ENCODE data around the gene GRID2. TPM values are rescaled to one million over a fixed set of nuclear protein-coding genes. Genes with fewer than 3 reads are reported as not detected.

The GRID2 gene
- total and polyA plus RNA-seq, 4 donors, result under 0.01 to 0.02 TPM; not detected in 2

DNA sequence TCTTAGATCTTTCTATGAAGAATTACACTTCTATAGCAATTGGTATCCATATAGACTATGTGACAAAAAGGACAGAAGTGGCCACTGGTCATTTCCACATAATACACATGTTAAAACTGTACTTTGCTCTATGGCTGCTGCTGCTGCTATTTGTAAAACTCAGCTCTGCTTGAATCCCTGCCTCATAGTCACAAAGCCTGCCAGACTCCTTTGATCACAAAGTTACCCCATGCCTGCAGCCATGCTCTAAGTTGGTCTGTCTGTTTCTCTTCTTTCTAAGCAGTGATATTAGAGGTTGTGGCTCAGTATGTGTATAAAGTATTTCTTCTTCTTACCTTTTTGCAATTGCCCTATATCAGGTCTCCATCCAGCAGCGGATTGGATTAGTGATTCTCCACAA, 210.9 kb downstream of the GRID2 start:
- no peak overlapping the region for H3K4me3 ChIP-seq (ENCODE audit: low read depth in 1 of 3, low read length in 3 of 3)
- 79% methylated on average over 1 of the region's 1 CpG for WGBS
- no peaks in the 10 kb centered on the region for H3K36me3 ChIP-seq (ENCODE audit: control insufficient read depth in 4 of 4, insufficient read depth in 3 of 4, low read depth in 1 of 4, low read length in 3 of 4)
- H3K9ac ChIP-seq (ENCODE audit: low read depth in 1 of 2, low read length in 2 of 2), result no peak overlapping the region
- no peaks in the 10 kb centered on the region for H3K9me3 ChIP-seq (ENCODE audit: control insufficient read depth in 4 of 4, low read length in 3 of 4)
- TF ChIP-seq HNF4G (IDR thresholded peaks at IDR 0.05) (no peak), SP1 (IDR thresholded peaks at IDR 0.05) (no peak), TAF1 (conservative IDR thresholded peaks at IDR 0.05) (no peak), JUND (IDR thresholded peaks at IDR 0.05) (no peak), HNF4A (conservative IDR thresholded peaks at IDR 0.05) (no peak)
- TF ChIP-seq, protein P1, sequence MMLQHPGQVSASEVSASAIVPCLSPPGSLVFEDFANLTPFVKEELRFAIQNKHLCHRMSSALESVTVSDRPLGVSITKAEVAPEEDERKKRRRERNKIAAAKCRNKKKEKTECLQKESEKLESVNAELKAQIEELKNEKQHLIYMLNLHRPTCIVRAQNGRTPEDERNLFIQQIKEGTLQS (IDR thresholded peaks at IDR 0.05), result no peak
- TF ChIP-seq, protein P2, sequence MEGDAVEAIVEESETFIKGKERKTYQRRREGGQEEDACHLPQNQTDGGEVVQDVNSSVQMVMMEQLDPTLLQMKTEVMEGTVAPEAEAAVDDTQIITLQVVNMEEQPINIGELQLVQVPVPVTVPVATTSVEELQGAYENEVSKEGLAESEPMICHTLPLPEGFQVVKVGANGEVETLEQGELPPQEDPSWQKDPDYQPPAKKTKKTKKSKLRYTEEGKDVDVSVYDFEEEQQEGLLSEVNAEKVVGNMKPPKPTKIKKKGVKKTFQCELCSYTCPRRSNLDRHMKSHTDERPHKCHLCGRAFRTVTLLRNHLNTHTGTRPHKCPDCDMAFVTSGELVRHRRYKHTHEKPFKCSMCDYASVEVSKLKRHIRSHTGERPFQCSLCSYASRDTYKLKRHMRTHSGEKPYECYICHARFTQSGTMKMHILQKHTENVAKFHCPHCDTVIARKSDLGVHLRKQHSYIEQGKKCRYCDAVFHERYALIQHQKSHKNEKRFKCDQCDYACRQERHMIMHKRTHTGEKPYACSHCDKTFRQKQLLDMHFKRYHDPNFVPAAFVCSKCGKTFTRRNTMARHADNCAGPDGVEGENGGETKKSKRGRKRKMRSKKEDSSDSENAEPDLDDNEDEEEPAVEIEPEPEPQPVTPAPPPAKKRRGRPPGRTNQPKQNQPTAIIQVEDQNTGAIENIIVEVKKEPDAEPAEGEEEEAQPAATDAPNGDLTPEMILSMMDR (IDR thresholded peaks at IDR 0.05; ENCODE audit: low read depth, low read length, missing input control), result no peak
- TF ChIP-seq, protein P3, sequence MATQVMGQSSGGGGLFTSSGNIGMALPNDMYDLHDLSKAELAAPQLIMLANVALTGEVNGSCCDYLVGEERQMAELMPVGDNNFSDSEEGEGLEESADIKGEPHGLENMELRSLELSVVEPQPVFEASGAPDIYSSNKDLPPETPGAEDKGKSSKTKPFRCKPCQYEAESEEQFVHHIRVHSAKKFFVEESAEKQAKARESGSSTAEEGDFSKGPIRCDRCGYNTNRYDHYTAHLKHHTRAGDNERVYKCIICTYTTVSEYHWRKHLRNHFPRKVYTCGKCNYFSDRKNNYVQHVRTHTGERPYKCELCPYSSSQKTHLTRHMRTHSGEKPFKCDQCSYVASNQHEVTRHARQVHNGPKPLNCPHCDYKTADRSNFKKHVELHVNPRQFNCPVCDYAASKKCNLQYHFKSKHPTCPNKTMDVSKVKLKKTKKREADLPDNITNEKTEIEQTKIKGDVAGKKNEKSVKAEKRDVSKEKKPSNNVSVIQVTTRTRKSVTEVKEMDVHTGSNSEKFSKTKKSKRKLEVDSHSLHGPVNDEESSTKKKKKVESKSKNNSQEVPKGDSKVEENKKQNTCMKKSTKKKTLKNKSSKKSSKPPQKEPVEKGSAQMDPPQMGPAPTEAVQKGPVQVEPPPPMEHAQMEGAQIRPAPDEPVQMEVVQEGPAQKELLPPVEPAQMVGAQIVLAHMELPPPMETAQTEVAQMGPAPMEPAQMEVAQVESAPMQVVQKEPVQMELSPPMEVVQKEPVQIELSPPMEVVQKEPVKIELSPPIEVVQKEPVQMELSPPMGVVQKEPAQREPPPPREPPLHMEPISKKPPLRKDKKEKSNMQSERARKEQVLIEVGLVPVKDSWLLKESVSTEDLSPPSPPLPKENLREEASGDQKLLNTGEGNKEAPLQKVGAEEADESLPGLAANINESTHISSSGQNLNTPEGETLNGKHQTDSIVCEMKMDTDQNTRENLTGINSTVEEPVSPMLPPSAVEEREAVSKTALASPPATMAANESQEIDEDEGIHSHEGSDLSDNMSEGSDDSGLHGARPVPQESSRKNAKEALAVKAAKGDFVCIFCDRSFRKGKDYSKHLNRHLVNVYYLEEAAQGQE (IDR thresholded peaks at IDR 0.05), result no peak
- TF ChIP-seq, protein P4, sequence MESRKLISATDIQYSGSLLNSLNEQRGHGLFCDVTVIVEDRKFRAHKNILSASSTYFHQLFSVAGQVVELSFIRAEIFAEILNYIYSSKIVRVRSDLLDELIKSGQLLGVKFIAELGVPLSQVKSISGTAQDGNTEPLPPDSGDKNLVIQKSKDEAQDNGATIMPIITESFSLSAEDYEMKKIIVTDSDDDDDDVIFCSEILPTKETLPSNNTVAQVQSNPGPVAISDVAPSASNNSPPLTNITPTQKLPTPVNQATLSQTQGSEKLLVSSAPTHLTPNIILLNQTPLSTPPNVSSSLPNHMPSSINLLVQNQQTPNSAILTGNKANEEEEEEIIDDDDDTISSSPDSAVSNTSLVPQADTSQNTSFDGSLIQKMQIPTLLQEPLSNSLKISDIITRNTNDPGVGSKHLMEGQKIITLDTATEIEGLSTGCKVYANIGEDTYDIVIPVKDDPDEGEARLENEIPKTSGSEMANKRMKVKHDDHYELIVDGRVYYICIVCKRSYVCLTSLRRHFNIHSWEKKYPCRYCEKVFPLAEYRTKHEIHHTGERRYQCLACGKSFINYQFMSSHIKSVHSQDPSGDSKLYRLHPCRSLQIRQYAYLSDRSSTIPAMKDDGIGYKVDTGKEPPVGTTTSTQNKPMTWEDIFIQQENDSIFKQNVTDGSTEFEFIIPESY (IDR thresholded peaks at IDR 0.05), result no peak
- H3K27me3 ChIP-seq (ENCODE audit: control insufficient read depth in 4 of 4, insufficient read depth in 4 of 4, low read length in 3 of 4), result no peaks in the 10 kb centered on the region
- no peak overlapping the region for H3K27ac ChIP-seq (ENCODE audit: low read depth in 1 of 2, low read length in 2 of 2)
- H3K4me1 ChIP-seq (ENCODE audit: control insufficient read depth in 4 of 4, insufficient read depth in 4 of 4, low read length in 3 of 4), result no peaks in the 10 kb centered on the region
- no peak for DNase-seq (ENCODE audit: low spot score)

DNA sequence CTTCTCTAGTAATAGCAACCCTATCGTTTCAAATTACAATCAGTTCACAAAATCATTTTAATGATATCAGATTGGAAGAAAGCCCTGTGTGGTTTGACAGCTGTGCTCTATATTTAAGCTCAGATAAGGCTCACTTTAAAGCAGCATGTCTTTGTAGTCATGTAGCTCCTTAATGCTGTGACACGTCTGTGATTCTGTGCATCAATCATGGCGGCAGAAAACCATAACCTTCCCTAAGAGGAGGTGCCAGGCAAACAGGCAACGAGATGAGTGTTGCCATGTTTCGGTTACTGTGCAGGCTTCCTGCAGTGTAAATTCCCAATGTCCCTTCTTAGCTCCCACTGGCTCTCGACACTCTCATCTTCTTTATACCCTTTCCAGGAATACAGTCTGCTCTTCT, 212.7 kb downstream of the GRID2 start:
- H3K9me3 ChIP-seq (ENCODE audit: control insufficient read depth in 4 of 4, low read length in 3 of 4), result no peaks in the 10 kb centered on the region
- H3K27me3 ChIP-seq (ENCODE audit: control insufficient read depth in 4 of 4, insufficient read depth in 4 of 4, low read length in 3 of 4), result no peaks in the 10 kb centered on the region
- H3K27ac ChIP-seq (ENCODE audit: low read depth in 1 of 2, low read length in 2 of 2), result no peak overlapping the region
- no peak for DNase-seq (ENCODE audit: low spot score)
- 80% methylated on average over 6 of the region's 6 CpGs for WGBS
- TF ChIP-seq RXRA (IDR thresholded peaks at IDR 0.05) (no peak), YY1 (IDR thresholded peaks at IDR 0.05) (no peak), GABPA (IDR thresholded peaks at IDR 0.05 in 1 of 2, conservative IDR thresholded peaks at IDR 0.05 in 1 of 2) (no peak), JUND (IDR thresholded peaks at IDR 0.05) (no peak), HNF4G (IDR thresholded peaks at IDR 0.05) (no peak), FOXA1 (IDR thresholded peaks at IDR 0.05) (no peak), TAF1 (conservative IDR thresholded peaks at IDR 0.05) (no peak)
- TF ChIP-seq, protein P1 (IDR thresholded peaks at IDR 0.05), result no peak
- TF ChIP-seq, protein P5, sequence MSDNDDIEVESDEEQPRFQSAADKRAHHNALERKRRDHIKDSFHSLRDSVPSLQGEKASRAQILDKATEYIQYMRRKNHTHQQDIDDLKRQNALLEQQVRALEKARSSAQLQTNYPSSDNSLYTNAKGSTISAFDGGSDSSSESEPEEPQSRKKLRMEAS (IDR thresholded peaks at IDR 0.05), result no peak
- no peak overlapping the region for H3K4me3 ChIP-seq (ENCODE audit: low read depth in 1 of 3, low read length in 3 of 3)
- H3K4me1 ChIP-seq (ENCODE audit: control insufficient read depth in 4 of 4, insufficient read depth in 4 of 4, low read length in 3 of 4), result no peaks in the 10 kb centered on the region
- no peaks in the 10 kb centered on the region for H3K36me3 ChIP-seq (ENCODE audit: control insufficient read depth in 4 of 4, insufficient read depth in 3 of 4, low read depth in 1 of 4, low read length in 3 of 4)
- H3K9ac ChIP-seq (ENCODE audit: low read depth in 1 of 2, low read length in 2 of 2), result no peak overlapping the region

Data from liver (tissue), 9 donors.